ENCODE data around the gene C19orf67.
"Not testable (repeated sequence)": the region's sequence is repeated elsewhere in the genome, so short reads cannot be mapped to it uniquely, and the experiment has no call there.

DNA sequence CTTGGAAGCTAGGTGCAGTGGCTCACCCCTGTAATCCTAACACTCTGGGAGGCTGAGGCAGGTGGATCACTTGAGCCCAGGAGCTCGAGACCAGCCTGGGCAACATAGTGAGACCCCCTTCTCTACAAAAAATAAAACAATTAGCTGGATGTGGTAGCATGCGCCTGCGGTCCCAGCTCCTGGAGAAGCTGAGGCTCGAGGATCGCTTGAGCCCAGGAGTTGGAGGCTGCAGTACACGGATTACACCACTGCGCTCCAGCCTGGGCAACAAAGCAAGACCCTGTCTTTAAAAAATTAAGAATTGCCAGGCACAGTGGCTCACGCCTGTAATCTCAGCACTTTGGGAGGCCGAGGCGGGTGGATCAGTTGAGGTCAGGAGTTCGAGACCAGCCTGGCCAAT lies 34.6 kb downstream of the C19orf67 start:
- TF ChIP-seq, protein P1, sequence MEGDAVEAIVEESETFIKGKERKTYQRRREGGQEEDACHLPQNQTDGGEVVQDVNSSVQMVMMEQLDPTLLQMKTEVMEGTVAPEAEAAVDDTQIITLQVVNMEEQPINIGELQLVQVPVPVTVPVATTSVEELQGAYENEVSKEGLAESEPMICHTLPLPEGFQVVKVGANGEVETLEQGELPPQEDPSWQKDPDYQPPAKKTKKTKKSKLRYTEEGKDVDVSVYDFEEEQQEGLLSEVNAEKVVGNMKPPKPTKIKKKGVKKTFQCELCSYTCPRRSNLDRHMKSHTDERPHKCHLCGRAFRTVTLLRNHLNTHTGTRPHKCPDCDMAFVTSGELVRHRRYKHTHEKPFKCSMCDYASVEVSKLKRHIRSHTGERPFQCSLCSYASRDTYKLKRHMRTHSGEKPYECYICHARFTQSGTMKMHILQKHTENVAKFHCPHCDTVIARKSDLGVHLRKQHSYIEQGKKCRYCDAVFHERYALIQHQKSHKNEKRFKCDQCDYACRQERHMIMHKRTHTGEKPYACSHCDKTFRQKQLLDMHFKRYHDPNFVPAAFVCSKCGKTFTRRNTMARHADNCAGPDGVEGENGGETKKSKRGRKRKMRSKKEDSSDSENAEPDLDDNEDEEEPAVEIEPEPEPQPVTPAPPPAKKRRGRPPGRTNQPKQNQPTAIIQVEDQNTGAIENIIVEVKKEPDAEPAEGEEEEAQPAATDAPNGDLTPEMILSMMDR (IDR thresholded peaks at IDR 0.05) = not testable (repeated sequence)
- TF ChIP-seq POLR2A, POLR2AphosphoS5 (IDR thresholded peaks at IDR 0.05): not testable (repeated sequence)
